IMR-90 (cell line): Measurements from ENCODE around the gene HNRNPC. TPM values are rescaled to one million over a fixed set of nuclear protein-coding genes. Genes with fewer than 3 reads are reported as not detected.

Source experiments
- ATAC-seq: fragments of 200-7000 bp; cut with Tn5 transposase; 2 replicates; pipeline ENCODE4 v1.9.1; 2020; ENCODE audit warnings: low read depth, mild to moderate bottlenecking, moderate library complexity
- BruUV-seq: library from RNA; stranded (reverse); fragments of 400-500 nt; replicated peaks from 2 replicates; lab custom pipeline; 2021; lab: Mats Ljungman, UMichigan
- CTCF ChIA-PET: fragments of 300-600 bp; formaldehyde crosslinking; extraction: SDS; loops from one replicate; lab custom pipeline; 2021; ENCODE audit warnings: antibody characterized with exemption; lab: Yijun Ruan, JAX
- POLR2A ChIA-PET: fragments of 300-600 bp; sonication (Branson Sonifier 250); formaldehyde crosslinking; loops from one replicate; lab custom pipeline; 2022; ENCODE audit warnings: antibody characterized with exemption; ENCODE audit not compliant: unreplicated experiment; lab: Charles Lee
- DNase-seq: peaks from one replicate; pipeline ENCODE4 v3.0.0; 2013
- H2AFZ ChIP-seq: replicated peaks from 2 replicates; pipeline ENCODE3; 2013; ENCODE audit warnings: low read length, mild to moderate bottlenecking; ENCODE audit not compliant: poor library complexity
- H2AK5ac ChIP-seq: 2 replicates; pipeline ENCODE4 v1.6.1; 2013; ENCODE audit warnings: low read depth, low read length, inconsistent platforms
- H2AK9ac ChIP-seq: replicated peaks from 2 replicates; pipeline ENCODE3; 2013; ENCODE audit warnings: mild to moderate bottlenecking, low read depth, low read length, moderate library complexity; ENCODE audit not compliant: poor library complexity
- H2BK120ac ChIP-seq: 2 replicates; pipeline ENCODE4 v1.6.1; 2013; ENCODE audit warnings: low read depth, low read length, inconsistent platforms
- H2BK15ac ChIP-seq: 3 replicates; pipeline ENCODE4 v1.6.1; 2013; ENCODE audit warnings: low read depth, low read length, inconsistent platforms
- H2BK20ac ChIP-seq: 2 replicates; pipeline ENCODE4 v1.6.1; 2013; ENCODE audit warnings: low read depth, mild to moderate bottlenecking, inconsistent platforms, low read length, moderate library complexity
- H2BK5ac ChIP-seq: 2 replicates; pipeline ENCODE4 v1.6.1; 2013; ENCODE audit warnings: mild to moderate bottlenecking, low read depth, low read length, inconsistent platforms; ENCODE audit not compliant: poor library complexity, severe bottlenecking
- H3K14ac ChIP-seq: replicated peaks from 2 replicates; pipeline ENCODE4 v1.6.1; 2013; ENCODE audit warnings: low read depth, low read length, inconsistent platforms
- H3K18ac ChIP-seq: 2 replicates; pipeline ENCODE4 v1.6.1; 2013; ENCODE audit warnings: low read depth, low read length, control low read depth
- H3K23ac ChIP-seq: 2 replicates; pipeline ENCODE4 v1.6.1; 2013; ENCODE audit warnings: low read depth, low read length, inconsistent platforms
- H3K27ac ChIP-seq: 2 replicates; pipeline ENCODE4 v1.5.1; 2013; ENCODE audit warnings: mild to moderate bottlenecking, control low read depth, low read length; ENCODE audit not compliant: insufficient read depth
- H3K27me3 ChIP-seq: 2 replicates; pipeline ENCODE4 v1.6.1; 2013; ENCODE audit warnings: low read length; ENCODE audit not compliant: control insufficient read depth, insufficient read depth
- H3K36me3 ChIP-seq: 2 replicates; pipeline ENCODE4 v1.6.1; 2013; ENCODE audit warnings: low read length, mixed read lengths; ENCODE audit not compliant: control insufficient read depth, insufficient read depth
- H3K4ac ChIP-seq: 2 replicates; pipeline ENCODE4 v1.6.1; 2013; ENCODE audit warnings: low read depth, low read length, inconsistent platforms
- H3K4me1 ChIP-seq: 2 replicates; pipeline ENCODE4 v1.6.1; 2013; ENCODE audit warnings: low read length, mixed read lengths; ENCODE audit not compliant: control insufficient read depth, insufficient read depth
- H3K4me2 ChIP-seq: 2 replicates; pipeline ENCODE4 v1.6.1; 2013; ENCODE audit warnings: low read depth, mild to moderate bottlenecking, control low read depth, low read length, moderate library complexity
- H3K4me3 ChIP-seq: 2 replicates; pipeline ENCODE4 v1.5.1; 2013; ENCODE audit warnings: low read depth, mild to moderate bottlenecking, control low read depth, low read length, moderate library complexity; ENCODE audit not compliant: insufficient read depth
- H3K56ac ChIP-seq: 2 replicates; pipeline ENCODE4 v1.6.1; 2013; ENCODE audit warnings: low read length, inconsistent platforms; ENCODE audit not compliant: insufficient read depth; ENCODE audit errors: extremely low read depth
- H3K79me1 ChIP-seq, 2 experiments: 2 replicates each; pipeline ENCODE4 v1.6.1; 2013; ENCODE audit warnings: low read length in 2 of 2, inconsistent platforms in 1 of 2, low read depth in 1 of 2
- H3K9ac ChIP-seq: 2 replicates; pipeline ENCODE4 v1.6.1; 2013; ENCODE audit warnings: low read depth, low read length, control low read depth
- H3K9me1 ChIP-seq: 2 replicates; pipeline ENCODE4 v1.6.1; 2013; ENCODE audit warnings: low read length, inconsistent platforms; ENCODE audit not compliant: insufficient read depth
- H3K9me3 ChIP-seq: 2 replicates; pipeline ENCODE4 v1.6.1; 2013; ENCODE audit warnings: low read length; ENCODE audit not compliant: control insufficient read depth, insufficient read depth
- H4K20me1 ChIP-seq: 2 replicates; pipeline ENCODE4 v1.6.1; 2013; ENCODE audit warnings: low read length, inconsistent platforms; ENCODE audit not compliant: insufficient read depth
- H4K5ac ChIP-seq: 2 replicates; pipeline ENCODE4 v1.6.1; 2013; ENCODE audit warnings: mild to moderate bottlenecking, low read depth, low read length, control low read depth
- H4K8ac ChIP-seq, 2 experiments: 2 replicates each; pipeline ENCODE4 v1.6.1; 2013; ENCODE audit warnings: low read depth in 2 of 2, low read length in 2 of 2, control low read depth in 1 of 2, inconsistent platforms in 1 of 2
- H4K91ac ChIP-seq: 2 replicates; pipeline ENCODE4 v1.6.1; 2013; ENCODE audit warnings: low read depth, low read length, inconsistent platforms; ENCODE audit not compliant: insufficient read depth
- MAFK ChIP-seq: IDR thresholded peaks from 2 replicates; pipeline ENCODE4 v1.6.1; 2012; ENCODE audit warnings: low read depth, low read length, improper control_type of control experiment
- POLR2A ChIP-seq: IDR thresholded peaks from 2 replicates; pipeline ENCODE4 v1.6.1; 2012; ENCODE audit warnings: mild to moderate bottlenecking, low read depth, low read length
- RAD21 ChIP-seq: IDR thresholded peaks from 2 replicates; pipeline ENCODE4 v1.6.1; 2012; ENCODE audit warnings: low read length, improper control_type of control experiment
- SMC3 ChIP-seq: fragments of 150-350 bp; IDR thresholded peaks from 2 replicates; pipeline ENCODE4 v1.6.1; 2016; ENCODE audit warnings: low read depth, mild to moderate bottlenecking, antibody characterized with exemption, low read length, moderate library complexity
- whole genome bisulfite sequencing, 2 experiments: methylation state at CpG; one replicate each; pipeline versions ENCODE4 v1.1.5 to v1.1.7; 2013; ENCODE audit warnings: missing lambda C conversion rate in 2 of 2; ENCODE audit not compliant: insufficient read length in 1 of 2; ENCODE audit errors: extremely low coverage in 2 of 2; 5-methylcytosine and 5-hydroxymethylcytosine counted together
- dilution Hi-C: fragments of 300-500 bp; cut with HindIII; formaldehyde crosslinking; loops from one replicate; pipeline ENCODE4 v1.14.3; 2018; ENCODE audit warnings: low sequenced_read_pairs; ENCODE audit not compliant: unreplicated experiment
- in situ Hi-C: fragments of 300-500 bp; cut with MboI; formaldehyde crosslinking; loops from 3 replicates; pipeline ENCODE4 v1.14.3; 2019; ENCODE audit warnings: low sequenced_read_pairs, inconsistent platforms, mixed read lengths
- intact Hi-C: fragments of 100-400 bp; cut with micrococcal nuclease; formaldehyde crosslinking; loops from 2 replicates; pipeline ENCODE4 v1.10.0; 2022
- polyA plus RNA-seq, 3 experiments: library from polyadenylated mRNA; depleted of rRNA; stranded (reverse); fragments of >200 nt; gene quantifications; 2 replicates each; pipeline ENCODE4 v1.2.3, GENCODE V29; 2012; ENCODE audit warnings: low replicate concordance in 1 of 3
- total RNA-seq: library from RNA; depleted of rRNA; stranded (reverse); fragments of >200 nt; gene quantifications from 2 replicates; pipeline ENCODE4 v1.2.3, GENCODE V29; 2012
- TF ChIP-seq, protein P1 (sequence below): conservative IDR thresholded peaks from 2 replicates; pipeline ENCODE4 v1.5.1; 2012; ENCODE audit warnings: mild to moderate bottlenecking, low read depth, low read length, improper control_type of control experiment
- TF ChIP-seq, protein P2 (sequence below): fragments of 150-350 bp; IDR thresholded peaks from 2 replicates; pipeline ENCODE4 v1.6.1; 2017; ENCODE audit warnings: mild to moderate bottlenecking, antibody characterized with exemption, low read length, low read depth

The HNRNPC gene
- total and polyA plus RNA-seq, 2 of the 4 experiments (the other 2 are of a cell fraction), result 308 to 615 TPM

DNA sequence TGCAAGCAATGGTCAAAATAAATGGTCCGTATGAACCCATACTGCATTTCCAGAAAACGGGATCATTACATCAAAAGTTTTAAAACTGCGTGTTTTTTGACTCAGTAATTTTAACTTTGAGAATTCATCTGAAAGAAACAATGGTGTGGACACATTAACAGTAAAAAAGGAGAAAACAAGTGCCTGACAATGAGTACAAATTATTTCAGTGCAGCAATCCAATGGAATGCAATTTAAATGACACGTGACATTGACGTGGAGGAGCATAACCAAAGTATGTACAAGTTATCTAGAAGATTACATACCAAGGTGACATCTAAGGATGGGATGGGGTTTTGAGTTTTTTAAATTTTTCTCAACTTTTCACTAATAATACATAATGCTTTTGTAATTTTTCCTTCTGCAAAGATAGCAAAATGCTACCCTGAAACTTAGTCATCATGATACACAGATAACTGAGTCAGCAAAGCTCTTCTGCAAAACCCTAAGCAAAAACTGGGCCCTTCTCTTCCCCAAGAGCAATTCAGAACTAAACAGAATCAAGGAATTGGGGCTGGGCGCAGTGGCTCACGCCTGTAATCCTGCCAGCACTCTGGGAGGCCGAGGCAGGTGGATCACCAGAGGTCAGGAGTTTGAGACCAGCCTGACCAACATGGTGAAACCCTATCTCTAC lies 20.4 kb downstream of the HNRNPC start:
- H2AFZ ChIP-seq, result no peak overlapping the region
- H4K8ac ChIP-seq, result no peak overlapping the region
- peaks cover 3% of the 10 kb centered on the region for H3K4me1 ChIP-seq
- peaks cover 8 to 48% of the 10 kb centered on the region in 2 experiments; a peak in 3 of 4 replicates for H3K79me1 ChIP-seq
- H3K4me3 ChIP-seq, result no peak overlapping the region
- H2BK20ac ChIP-seq, result no peak overlapping the region
- no peak overlapping the region for H3K18ac ChIP-seq
- 100% methylated on average over 1 of the region's 8 CpGs; no CpG with 5 or more reads in 1 of the 2 experiments for WGBS, 2 experiments
- no peak overlapping the region for H3K27ac ChIP-seq
- H3K27me3 ChIP-seq, result no peaks in the 10 kb centered on the region
- H4K91ac ChIP-seq, result no peak overlapping the region
- H4K20me1 ChIP-seq, result peaks cover 97% of the 10 kb centered on the region
- H3K9ac ChIP-seq, result no peak overlapping the region
- POLR2A ChIA-PET, result no interaction called here
- no peak overlapping the region for H3K56ac ChIP-seq
- H2BK120ac ChIP-seq, result no peak overlapping the region
- CTCF ChIA-PET, result no interaction called here
- H2AK9ac ChIP-seq, result no peak overlapping the region
- H3K4ac ChIP-seq, result no peak overlapping the region
- no peak overlapping the region for H3K14ac ChIP-seq
- intact Hi-C loops, result loop anchor here (10.0 kb wide), 1 partner anchor 306 kb away; no protein-coding TSS in a partner anchor
- in situ Hi-C loops, result no loop called here
- peaks cover 50% of the 10 kb centered on the region for H3K36me3 ChIP-seq
- TF ChIP-seq POLR2A (no peak), RAD21 (no peak), MAFK (peak; percentile 87), SMC3 (no peak)
- TF ChIP-seq, protein P1, sequence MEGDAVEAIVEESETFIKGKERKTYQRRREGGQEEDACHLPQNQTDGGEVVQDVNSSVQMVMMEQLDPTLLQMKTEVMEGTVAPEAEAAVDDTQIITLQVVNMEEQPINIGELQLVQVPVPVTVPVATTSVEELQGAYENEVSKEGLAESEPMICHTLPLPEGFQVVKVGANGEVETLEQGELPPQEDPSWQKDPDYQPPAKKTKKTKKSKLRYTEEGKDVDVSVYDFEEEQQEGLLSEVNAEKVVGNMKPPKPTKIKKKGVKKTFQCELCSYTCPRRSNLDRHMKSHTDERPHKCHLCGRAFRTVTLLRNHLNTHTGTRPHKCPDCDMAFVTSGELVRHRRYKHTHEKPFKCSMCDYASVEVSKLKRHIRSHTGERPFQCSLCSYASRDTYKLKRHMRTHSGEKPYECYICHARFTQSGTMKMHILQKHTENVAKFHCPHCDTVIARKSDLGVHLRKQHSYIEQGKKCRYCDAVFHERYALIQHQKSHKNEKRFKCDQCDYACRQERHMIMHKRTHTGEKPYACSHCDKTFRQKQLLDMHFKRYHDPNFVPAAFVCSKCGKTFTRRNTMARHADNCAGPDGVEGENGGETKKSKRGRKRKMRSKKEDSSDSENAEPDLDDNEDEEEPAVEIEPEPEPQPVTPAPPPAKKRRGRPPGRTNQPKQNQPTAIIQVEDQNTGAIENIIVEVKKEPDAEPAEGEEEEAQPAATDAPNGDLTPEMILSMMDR, result no peak
- TF ChIP-seq, protein P2, sequence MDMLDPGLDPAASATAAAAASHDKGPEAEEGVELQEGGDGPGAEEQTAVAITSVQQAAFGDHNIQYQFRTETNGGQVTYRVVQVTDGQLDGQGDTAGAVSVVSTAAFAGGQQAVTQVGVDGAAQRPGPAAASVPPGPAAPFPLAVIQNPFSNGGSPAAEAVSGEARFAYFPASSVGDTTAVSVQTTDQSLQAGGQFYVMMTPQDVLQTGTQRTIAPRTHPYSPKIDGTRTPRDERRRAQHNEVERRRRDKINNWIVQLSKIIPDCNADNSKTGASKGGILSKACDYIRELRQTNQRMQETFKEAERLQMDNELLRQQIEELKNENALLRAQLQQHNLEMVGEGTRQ, result no peak
- ATAC-seq, result no peak
- no peaks in the 10 kb centered on the region for H3K9me3 ChIP-seq
- H3K9me1 ChIP-seq, result peaks cover 9% of the 10 kb centered on the region
- no peak overlapping the region for H2BK15ac ChIP-seq
- H3K4me2 ChIP-seq, result no peak overlapping the region
- H3K23ac ChIP-seq, result no peak overlapping the region
- H4K5ac ChIP-seq, result no peak overlapping the region
- H2AK5ac ChIP-seq, result no peak overlapping the region
- DNase-seq, result peak; percentile 32
- dilution Hi-C loops, result no loop called here
- BruUV-seq, result no TSS peak
- no peak overlapping the region for H2BK5ac ChIP-seq
